NT2/D1 (cell line): ENCODE data around the gene SBK3.
A peak's percentile ranks its signal among the peaks of the same experiment; 100 is the strongest.

Source experiments
- DNase-seq: peaks from one replicate; pipeline ENCODE4 v3.0.0-alpha.2; 2011; ENCODE audit warnings: low read depth, low spot score
- H3K27me3 ChIP-seq: 2 replicates; pipeline ENCODE4 v1.6.0; 2011; ENCODE audit warnings: mild to moderate bottlenecking; ENCODE audit not compliant: insufficient read length, insufficient read depth
- H3K36me3 ChIP-seq: 2 replicates; pipeline ENCODE4 v1.6.1; 2011; ENCODE audit warnings: mild to moderate bottlenecking, low read length, mixed read lengths; ENCODE audit not compliant: insufficient read depth, insufficient read length
- H3K4me1 ChIP-seq: 2 replicates; pipeline ENCODE4 v1.5.1; 2011; ENCODE audit not compliant: insufficient read depth, insufficient read length
- H3K4me3 ChIP-seq: 2 replicates; pipeline ENCODE4 v1.5.1; 2011; ENCODE audit warnings: low read depth; ENCODE audit not compliant: insufficient read length
- H3K9ac ChIP-seq: 2 replicates; pipeline ENCODE4 v1.6.0; 2011; ENCODE audit warnings: low read depth; ENCODE audit not compliant: insufficient read length
- H3K9me3 ChIP-seq: 2 replicates; pipeline ENCODE4 v1.5.1; 2011; ENCODE audit warnings: mild to moderate bottlenecking, low read length; ENCODE audit not compliant: insufficient read depth
- SUZ12 ChIP-seq: IDR thresholded peaks from 2 replicates; pipeline ENCODE4 v1.6.1; 2011; ENCODE audit not compliant: insufficient read length, insufficient read depth; ENCODE audit errors: extremely low read depth
- YY1 ChIP-seq: IDR thresholded peaks from 2 replicates; pipeline ENCODE4 v1.6.1; 2011; ENCODE audit not compliant: insufficient read length, insufficient read depth
- ZNF274 ChIP-seq: IDR thresholded peaks from 2 replicates; pipeline ENCODE4 v1.6.1; 2011; ENCODE audit warnings: mild to moderate bottlenecking, low read depth, low read length

The SBK3 gene, protein sequence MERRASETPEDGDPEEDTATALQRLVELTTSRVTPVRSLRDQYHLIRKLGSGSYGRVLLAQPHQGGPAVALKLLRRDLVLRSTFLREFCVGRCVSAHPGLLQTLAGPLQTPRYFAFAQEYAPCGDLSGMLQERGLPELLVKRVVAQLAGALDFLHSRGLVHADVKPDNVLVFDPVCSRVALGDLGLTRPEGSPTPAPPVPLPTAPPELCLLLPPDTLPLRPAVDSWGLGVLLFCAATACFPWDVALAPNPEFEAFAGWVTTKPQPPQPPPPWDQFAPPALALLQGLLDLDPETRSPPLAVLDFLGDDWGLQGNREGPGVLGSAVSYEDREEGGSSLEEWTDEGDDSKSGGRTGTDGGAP

GRCh38 chr19:55545443-55545842, at the start of gene SBK3:
Gene SBK3, minus strand, starts transcription at chr19:55545543. Its CDS starts 0 bp downstream, at chr19:55545543.
- H3K27me3 ChIP-seq, result no peaks in the 10 kb centered on the region
- H3K9ac ChIP-seq, result peak within 1 kb of the TSS; percentile 47
- H3K9me3 ChIP-seq, result no peaks in the 10 kb centered on the region

DNA sequence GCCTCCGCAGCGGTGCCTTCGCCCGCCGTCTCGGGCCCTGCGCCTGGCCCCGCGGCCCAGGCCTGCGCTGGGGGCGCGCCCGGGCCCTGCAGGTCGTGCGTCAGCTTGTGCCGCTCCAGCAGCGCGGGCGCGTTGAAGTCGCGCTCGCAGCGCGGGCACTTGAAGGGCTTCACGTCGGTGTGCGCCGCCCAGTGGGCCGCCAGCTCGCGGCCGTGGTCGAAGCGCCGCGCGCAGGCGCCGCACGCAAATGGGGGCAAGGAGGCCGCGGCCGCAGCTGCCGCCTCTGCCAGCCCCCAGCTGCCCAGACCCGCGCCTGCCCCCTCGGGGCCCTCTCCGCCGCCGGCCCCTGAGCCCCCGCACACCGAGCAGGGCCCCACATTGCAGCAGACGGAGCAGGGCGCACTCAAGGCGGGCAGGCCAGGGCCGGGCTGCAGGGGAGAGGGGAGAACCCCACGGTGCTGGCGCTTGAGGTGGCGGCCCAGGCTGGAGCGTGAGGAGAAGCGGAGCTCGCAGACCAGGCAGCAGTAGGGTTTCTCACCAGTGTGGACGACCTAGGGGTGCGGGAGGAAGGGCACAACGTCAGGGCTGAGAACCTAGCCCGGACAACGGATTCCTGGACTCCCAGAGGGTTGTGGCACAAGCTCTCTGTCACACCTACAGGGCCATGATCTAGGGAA, 47.9 kb upstream of the SBK3 start:
- TF ChIP-seq YY1 (no peak), SUZ12 (no peak), ZNF274 (no peak)
- Histone ChIP-seq H3K27me3 (no peaks in the 10 kb centered on the region), H3K4me3 (no peak overlapping the region), H3K9ac (no peak overlapping the region), H3K36me3 (peaks cover 47% of the 10 kb centered on the region), H3K4me1 (peaks cover 4% of the 10 kb centered on the region), H3K9me3 (no peaks in the 10 kb centered on the region)
- no peak for DNase-seq

More at GRCh38 chr19:55545443-55545842, at the start of gene SBK3:
- H3K4me1 ChIP-seq, result peaks cover 2% of the 10 kb centered on the region
- TF ChIP-seq SUZ12, result no peak
- no peak for TF ChIP-seq YY1
- TF ChIP-seq ZNF274, result no peak
- H3K36me3 ChIP-seq, result no peaks in the 10 kb centered on the region
- no peak within 1 kb of the TSS for H3K4me3 ChIP-seq
- DNase-seq, result no peak

DNA sequence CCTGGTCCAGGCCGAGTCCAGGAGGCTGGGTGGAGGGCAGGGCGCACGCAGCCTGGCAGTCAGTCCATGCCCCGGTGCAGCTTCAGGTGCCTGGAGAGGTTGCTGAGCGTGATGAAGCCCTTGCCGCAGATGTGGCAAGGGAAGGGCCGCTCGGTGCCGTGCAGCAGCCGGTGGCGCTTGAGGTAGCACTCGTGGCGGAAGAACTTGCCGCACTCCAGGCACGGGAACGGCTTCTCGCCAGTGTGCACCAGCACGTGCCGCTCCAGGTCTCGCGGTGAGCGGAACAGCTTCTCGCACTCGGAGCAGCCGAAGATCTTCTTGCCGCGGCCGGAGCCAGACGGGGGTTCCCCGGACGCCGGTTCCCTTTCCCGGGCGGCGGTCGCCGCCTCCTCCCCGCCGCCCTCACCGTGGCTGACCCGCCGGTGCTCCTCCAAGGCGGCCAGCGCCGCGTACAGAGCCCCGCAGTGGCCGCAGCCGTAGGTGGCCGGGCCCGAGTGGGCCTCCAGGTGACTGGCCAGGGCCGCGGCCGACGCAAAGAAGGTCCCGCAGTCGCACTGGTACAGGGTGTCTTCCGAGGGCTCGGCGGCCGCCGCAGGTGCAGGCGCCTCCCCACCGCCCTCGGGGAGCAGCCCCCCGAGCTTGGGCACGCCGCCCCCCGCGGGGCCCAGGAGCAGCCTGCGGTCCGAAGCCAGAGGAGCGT, 47.2 kb upstream of the SBK3 start:
- H3K9me3 ChIP-seq, result no peaks in the 10 kb centered on the region
- TF ChIP-seq SUZ12, result no peak
- TF ChIP-seq YY1, result no peak
- no peak for TF ChIP-seq ZNF274
- no peak overlapping the region for H3K9ac ChIP-seq
- DNase-seq, result no peak
- H3K36me3 ChIP-seq, result peaks cover 40% of the 10 kb centered on the region
- peaks cover 4% of the 10 kb centered on the region for H3K4me1 ChIP-seq
- H3K4me3 ChIP-seq, result no peak overlapping the region
- no peaks in the 10 kb centered on the region for H3K27me3 ChIP-seq

GRCh38 chr19:55591555-55591954, 46.2 kb upstream of the SBK3 start:
- peaks cover 36% of the 10 kb centered on the region for H3K36me3 ChIP-seq

GRCh38 chr19:55590617-55591016, 45.3 kb upstream of the SBK3 start:
- no peak overlapping the region for H3K4me3 ChIP-seq
- H3K9ac ChIP-seq, result no peak overlapping the region
- peaks cover 4% of the 10 kb centered on the region for H3K4me1 ChIP-seq
- peaks cover 27% of the 10 kb centered on the region for H3K36me3 ChIP-seq
- DNase-seq, result no peak
- H3K27me3 ChIP-seq, result no peaks in the 10 kb centered on the region
- no peaks in the 10 kb centered on the region for H3K9me3 ChIP-seq
- TF ChIP-seq YY1 (no peak), ZNF274 (no peak), SUZ12 (no peak)

More at GRCh38 chr19:55591555-55591954, 46.2 kb upstream of the SBK3 start:
- Histone ChIP-seq H3K4me3 (no peak overlapping the region), H3K9ac (no peak overlapping the region), H3K27me3 (no peaks in the 10 kb centered on the region), H3K9me3 (no peaks in the 10 kb centered on the region), H3K4me1 (peaks cover 4% of the 10 kb centered on the region)
- no peak for TF ChIP-seq SUZ12
- TF ChIP-seq ZNF274, result no peak
- no peak for TF ChIP-seq YY1
- no peak for DNase-seq

DNA sequence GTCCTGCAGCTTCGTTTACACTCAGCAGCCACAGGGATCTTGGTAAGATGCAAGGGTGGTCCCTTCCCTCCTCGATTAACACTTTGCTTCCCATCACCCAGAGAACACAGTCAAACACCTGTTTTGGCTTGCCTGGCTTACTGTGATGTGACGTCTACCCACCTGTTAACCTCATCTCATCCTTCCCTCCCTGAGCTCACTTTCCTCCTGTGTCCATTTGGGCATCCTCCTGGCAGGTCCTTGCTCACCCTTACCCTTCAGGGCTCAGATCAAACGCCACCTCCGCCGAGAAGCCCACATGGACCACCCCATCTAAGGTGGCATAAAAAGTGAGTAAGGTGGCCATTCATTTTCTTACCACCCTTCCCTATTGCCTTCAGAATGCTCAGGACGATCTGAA, 44.8 kb upstream of the SBK3 start:
- H3K4me1 ChIP-seq, result peaks cover 4% of the 10 kb centered on the region
- H3K9ac ChIP-seq, result no peak overlapping the region
- H3K27me3 ChIP-seq, result no peaks in the 10 kb centered on the region
- TF ChIP-seq ZNF274 (no peak), SUZ12 (no peak)
- DNase-seq, result no peak
- no peaks in the 10 kb centered on the region for H3K9me3 ChIP-seq
- peaks cover 22% of the 10 kb centered on the region for H3K36me3 ChIP-seq
- H3K4me3 ChIP-seq, result no peak overlapping the region

DNA sequence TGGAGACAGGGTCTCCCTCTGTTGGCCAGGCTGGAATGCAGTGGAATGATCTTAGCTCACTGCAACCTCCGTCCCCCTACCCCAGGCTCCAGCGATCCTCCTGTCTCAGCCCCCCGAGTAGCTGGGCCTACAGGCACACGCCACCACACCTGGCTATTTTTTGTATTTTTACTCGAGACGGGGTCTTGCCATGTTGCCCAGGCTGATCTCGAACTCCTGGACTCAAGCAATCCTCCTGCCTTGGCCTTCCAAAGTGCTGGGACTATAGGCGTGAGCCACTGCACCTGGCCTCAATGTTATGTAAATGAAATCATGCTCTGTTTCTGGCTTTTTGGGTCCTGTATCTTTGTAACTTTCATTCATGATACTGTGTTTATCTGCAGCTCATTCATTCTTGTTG, 43.4 kb upstream of the SBK3 start:
- TF ChIP-seq SUZ12, result no peak
- no peak for TF ChIP-seq YY1
- no peak for TF ChIP-seq ZNF274
- Histone ChIP-seq H3K9ac (no peak overlapping the region), H3K9me3 (no peaks in the 10 kb centered on the region), H3K4me1 (peaks cover 4% of the 10 kb centered on the region), H3K36me3 (peaks cover 14% of the 10 kb centered on the region), H3K27me3 (no peaks in the 10 kb centered on the region), H3K4me3 (no peak overlapping the region)
- DNase-seq, result no peak
